GOT3 (cell line): ENCODE data around the gene GAS2L1.

Experiments
- DNase-seq: peaks from one replicate; lab custom pipeline; 2025; ENCODE audit warnings: mixed read lengths; lab: John Stamatoyannopoulos, UW

Gene GAS2L1

DNA sequence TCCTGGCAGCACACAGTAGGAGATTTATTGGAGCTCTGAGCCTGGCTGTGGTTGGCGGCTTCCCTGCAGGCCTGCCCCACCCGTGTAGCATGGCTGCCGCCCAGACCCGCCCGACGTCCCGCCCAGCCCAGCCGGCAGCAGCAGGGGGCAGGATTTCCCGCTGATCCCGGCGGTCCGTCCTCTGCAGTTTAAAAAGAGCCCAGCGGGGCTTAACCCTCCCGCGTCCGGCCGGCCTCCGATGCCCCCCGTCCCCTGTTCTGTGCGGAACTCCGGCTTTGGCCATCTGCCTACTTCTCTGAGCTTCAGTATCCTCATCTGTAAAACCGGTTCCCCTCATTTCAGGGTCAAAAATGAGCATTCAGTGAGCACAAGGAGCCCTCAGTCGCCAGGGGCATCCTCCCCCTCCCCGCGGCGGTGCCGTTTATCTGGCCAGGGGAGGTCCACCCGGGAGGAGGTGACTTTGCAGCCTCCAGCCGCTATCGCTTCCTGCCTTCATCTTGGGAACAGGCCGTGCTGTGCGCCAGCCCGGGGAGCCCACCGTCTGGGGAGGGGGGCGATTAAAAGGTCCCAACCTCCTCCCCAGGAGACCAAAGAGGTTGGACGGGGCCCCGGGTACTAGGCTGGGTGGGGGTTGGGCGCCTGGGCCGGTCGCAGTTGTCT lies at the start of gene GAS2L1:
TSS of gene GAS2L1 (plus strand) at position 476 of the 660 bp plus-strand sequence. CDS start 1,456 bp downstream, outside the sequence.
- DNase-seq: peak; percentile 25

DNA sequence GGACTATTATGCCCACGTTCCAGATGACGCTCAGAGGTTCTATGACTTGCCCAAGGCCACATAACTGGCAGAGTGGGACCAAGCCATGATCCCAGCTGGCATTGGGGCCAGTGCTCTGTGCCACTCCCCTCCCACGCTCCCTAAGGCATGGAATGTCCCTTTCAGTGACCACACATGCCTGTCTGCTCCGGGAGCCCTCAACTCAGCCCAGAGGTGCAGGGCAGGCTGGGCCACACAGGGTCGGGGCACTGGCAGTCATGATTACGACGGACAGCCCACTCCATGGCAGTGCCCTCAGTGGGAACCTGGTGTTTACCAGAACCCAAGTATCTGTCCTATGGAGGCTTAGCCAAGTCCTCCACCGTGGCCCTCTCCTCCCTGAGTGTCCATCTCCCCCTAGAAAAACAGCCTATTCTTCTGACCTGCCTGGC lies 48.7 kb upstream of the GAS2L1 start:
- DNase-seq: no peak

DNA sequence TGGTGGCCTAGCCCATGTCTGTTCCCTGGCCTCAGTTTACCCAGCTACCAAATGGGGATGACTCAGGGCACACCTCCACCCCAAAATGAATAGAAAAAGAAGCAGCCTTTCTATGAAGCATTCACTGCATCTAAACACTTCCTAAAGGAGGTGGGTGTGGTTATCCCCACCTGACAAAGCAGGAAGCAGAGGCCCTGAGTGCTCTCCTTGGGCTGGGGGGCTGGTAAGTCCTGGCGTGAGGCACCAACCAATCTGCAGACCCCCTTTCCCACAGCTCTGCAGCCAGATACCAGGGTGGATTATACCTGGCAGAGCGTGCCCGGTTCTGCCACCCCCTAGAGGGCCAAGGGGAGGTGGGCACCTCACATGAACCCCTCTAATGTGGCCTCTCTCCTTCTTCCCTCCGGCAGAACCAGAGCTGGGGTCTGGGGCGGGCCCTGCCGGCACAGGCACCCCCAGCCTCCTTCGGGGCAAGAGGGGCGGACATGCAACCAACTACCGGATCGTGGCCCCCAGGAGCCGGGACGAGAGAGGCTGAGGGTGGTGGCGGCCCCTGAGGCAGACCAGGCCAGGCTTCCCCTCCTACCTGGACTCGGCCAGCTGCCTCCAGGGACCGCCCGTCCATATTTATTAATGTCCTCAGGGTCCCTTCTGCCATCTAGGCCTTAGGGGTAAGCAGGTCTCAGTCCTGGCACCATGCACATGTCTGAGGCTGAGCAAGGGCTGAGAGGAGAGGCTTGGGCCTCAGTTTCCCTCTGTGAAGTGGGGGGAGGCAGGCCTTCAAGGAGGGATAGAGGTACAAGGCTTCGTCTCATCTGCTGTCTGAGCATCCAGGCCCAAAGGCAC lies 47.8 kb upstream of the GAS2L1 start:
- DNase-seq: no peak

DNA sequence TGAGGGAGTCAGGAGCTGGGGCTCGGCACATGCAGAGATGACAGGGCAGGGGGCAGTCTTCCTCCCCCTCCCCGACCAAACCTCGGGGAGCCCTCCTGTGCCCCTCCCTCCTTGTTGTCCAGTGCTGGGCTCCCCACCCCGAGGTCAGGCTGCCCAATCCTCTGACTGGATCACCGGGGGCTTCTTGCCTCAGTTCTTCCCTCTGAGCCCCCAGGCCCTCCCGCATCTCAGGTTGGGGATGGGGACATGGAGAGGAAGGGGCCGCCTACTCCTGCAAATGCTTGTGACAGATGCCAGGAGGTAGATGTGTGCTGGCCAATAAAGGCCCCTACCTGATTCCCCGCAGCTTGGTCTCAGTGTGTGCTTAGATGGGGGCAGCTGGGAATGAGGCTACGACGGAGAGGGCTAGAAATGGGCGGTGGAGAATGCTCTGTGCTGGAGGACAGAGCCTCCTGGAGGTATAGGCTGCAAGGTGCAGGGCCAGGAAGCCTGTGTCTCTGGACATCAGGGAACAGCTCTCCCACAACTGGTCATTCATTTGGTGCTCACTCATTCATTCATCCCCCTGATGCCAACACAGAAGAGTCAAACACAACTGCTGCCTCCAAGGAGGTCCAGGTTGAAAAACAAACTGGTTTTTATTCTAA lies 47.1 kb upstream of the GAS2L1 start:
- DNase-seq: no peak

DNA sequence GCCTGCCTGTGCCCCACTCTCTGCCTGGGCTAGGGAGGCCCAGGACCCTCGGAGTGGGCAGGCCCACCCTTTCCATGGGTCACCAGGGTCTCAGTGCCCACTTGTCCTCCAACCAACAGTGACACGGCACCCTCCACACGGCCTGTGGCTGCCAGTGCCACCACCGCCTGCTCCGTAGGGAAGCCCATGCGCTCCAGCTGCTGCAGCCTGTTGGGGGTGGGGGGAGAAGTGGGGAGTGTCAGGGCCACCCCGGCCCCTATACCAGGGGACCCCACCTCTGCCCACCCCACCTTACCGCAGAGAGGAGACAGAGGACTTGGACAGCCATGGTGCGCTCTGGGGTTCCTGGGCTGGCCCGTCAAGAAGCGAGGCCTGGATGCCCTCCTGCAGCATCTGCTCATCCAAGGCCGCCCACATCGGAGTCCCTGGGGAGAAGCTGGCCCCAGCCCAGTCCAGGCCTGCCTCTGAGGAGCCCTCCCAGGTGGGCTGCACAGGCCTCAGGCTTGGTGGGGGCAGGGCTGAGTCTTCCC lies 46.4 kb upstream of the GAS2L1 start:
- no peak for DNase-seq

DNA sequence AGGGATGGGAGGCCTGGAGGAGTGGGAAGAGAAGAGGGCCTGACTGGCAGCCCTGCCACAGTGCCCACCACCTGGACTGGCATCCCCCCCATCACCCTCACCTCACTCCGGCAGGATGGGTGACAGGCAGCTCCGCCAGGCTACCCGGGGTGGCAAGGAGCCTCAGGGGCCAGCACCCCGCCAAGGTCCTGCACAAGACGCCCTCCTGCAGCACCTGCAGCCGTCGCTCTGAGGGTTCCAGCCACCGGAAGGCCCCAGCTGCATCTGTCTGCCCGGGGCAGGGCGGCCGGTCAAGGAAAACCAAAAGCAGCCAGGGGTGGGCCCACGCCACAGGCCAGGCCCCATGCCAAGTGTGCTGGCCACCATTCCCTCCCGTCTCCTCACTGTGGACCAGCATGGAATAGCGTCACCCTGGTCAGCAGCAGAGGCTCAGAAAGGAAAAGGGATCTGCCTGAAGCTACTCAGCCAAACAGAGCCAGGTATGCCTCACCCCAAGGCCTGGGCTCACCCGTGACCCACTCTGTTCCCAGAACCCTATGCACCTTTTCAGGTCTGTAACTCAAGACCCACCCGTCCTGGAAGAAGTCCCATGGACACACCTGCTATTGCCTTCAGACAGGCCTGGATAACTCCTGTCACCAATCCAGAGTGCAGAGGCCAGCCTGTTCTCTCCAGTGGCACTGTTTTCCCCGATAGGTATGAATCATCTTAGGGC lies 45.7 kb upstream of the GAS2L1 start:
- DNase-seq: no peak

DNA sequence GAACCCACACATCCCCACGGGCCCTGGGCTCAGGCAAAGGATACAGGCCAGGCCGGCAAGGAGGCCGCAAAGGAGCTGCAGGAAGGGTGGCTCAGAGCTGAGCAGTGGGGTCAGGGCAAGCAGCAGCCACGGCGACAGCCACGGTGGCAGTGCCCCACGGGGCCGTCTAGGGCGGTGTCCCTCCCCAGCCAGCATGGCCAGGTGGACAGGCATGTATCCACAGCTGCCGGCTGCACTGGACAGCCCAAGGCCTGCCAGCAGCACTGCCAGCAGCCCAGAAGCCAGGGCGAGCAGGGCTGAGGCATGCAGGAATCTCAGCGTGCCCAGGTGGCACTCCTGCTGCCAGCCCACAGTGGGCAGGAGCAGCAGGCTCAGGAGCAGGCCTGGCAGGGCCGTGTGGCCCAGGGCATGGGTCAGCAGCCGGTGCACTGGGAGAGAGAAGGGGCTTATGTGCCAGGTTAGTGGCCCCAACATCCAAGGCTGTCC lies 42.6 kb upstream of the GAS2L1 start:
- no peak for DNase-seq

DNA sequence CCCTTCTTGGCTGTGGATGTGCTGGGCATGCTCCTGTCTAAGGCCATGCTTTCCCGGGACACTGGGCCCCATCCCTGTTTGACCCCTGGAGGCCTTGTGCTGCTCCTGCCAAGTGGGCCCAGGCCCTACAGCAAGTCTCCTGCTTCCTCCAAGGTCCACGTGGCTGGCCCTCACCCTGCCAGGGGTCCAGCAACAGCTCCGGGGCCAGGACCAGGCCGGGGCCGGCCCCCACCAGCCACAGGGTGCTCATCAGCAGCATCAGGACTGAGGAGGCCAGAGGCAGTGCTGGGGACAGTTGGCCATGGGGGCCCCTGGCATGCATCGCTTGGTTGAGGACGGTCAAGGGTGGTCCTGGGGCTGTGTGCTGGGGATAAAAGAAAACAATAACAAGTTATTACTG lies 41.1 kb upstream of the GAS2L1 start:
- DNase-seq: no peak

DNA sequence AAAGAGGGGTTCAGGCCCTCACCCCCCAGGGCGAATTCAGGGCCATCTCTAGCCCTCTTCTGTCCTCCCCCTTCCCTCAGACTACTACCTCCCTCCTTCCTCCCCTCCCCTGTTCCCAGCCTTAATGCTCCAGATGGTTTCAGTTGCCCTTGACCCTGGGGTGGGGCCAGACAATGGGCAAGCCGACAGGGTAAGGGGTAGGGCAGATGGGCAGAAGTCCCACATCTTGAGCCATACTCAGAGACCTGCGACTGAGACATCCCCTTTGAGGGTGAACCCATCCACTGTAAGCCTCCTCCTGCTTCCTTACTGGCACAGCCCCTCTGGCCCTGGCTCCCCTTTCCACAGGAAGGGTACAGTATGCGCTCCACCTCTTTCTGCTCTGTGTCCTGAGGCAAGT lies 40.5 kb upstream of the GAS2L1 start:
- no peak for DNase-seq

DNA sequence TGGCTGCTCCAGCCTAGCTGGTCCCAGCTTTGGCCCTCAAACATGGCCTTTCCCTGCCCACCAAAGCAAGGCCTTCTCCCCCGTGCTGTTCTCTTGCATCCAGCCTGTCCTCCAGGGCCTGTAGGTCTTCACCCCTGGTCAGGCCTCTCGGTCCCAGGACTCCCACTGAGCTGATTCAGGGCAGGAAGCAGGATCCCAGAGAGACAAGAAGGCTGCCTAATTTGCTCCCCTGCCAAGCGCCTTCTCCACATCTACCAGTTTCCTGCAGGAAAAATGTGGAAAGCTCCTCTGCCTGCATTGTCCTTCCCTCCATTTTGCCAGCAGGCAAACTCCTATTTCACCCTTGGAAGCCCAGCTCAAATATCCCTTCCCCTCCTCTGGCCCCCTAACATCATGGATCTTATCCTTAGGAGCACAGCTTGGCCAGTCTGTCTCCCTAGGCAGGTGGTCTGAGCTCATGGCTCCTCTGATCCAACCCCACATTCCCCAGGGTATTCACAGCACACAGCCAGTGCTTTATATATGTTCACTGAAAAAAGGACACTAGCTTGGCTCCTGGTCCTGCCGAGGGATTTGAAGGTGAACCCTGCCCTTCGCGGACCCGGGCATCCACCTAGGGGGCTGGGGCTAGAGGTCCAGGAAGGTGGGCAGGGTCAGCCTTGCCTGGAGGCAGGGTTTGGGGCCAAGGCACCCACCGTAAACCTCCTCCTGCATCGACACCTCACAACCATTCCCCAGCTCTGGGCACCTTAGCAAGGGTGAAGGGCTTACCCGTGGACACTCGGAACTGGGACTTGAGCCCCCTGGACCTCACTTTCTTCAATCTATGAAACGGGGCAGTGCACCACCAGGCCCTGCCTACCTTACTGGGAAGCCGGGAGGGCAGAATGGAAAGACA lies 39.6 kb upstream of the GAS2L1 start:
- DNase-seq: no peak

DNA sequence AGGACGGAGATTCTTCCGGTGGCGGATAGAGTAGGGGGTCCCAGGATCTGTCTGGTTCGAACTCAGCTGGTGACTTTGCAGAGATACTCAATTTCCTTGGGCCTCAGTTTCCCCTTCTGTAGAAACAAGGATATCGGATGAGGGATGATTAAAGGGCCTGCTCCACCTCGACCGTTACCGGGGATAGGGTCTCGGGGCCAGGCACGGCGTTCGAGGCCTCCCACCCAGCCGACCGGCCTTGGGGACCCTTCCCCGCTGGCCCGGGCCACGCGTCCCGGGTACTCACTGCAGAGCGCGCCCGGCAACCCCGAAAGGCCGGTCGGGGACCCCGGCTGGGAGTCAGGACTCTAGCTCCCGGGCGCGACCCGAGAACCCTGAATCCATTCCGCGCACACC lies 39.0 kb upstream of the GAS2L1 start:
- no peak for DNase-seq

DNA sequence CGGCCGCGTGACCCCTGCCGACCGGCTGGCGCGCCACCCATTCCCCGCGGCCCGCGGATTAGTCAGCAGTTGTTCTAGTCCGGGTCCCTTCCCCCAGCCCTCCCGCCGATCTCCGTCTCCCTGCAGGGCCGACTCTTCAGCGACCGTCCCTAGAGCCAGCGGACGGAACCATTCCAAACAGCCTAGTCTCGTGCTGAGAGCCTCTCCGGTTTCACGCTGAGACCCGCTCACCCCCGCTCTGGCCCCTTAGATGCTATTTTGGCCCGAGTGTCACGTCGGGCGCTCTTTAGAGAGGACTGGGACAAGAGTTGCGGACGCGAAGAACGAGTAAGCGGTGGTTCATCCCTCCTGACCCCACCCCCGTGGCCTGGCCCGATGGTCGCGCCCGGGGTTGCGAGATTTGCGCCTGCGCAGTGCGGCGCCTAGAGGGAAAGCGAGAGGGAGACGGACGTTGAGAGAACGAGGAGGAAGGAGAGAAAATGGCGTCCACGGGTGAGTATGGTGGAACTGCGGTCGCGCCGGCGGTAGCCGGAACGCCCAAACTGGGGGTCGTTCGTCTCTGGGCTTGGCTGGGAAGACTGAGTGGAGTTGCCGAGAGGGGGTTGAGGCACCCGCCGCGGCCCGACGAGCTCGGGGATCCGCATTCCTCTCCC lies 38.5 kb upstream of the GAS2L1 start, which contains the start of the genes EWSR1 and RHBDD3:
TSS of gene EWSR1 (plus strand) at position 411 of the 653 bp plus-strand sequence. CDS start at position 480, 69 bp downstream.
TSS of gene RHBDD3 (minus strand) at position 124 of the 653 bp plus-strand sequence. CDS start 2,355 bp downstream, outside the sequence.
- DNase-seq: peak; percentile 95

DNA sequence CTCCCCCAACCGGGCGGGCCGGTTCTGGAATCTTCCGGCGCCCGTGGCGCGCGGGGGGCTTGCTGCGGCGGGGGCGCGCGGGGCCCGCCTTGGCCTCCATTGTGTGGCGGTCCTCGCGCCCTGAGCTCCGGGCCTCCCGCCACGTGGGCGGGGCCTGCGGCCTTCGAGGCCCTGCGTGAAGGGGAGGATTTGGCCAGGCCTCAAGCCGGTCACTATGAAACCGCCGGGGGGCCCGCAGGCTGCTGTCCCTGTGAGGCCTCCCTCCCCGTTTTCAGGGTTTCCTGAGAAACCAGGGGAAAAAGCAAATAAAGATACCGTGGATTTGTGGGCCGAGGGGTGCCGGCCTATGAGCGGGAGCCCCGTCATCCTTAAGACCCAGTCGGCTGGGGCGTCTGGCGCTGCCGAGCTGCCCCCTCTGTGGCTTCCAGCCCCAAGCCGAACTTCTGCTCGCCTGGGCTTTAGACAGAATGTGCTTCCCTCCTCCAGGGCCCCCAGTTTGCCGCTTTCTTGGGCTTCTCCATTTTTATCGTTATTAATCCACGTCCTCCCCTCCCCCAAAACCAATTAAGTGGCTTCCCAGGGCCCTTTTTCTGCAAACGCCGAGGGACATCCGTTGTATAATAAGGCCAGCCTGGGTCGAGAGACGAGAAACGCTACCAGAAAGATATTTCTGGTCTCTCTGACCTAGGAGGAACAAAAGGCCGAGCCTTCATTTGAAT lies 37.8 kb upstream of the GAS2L1 start:
- no peak for DNase-seq

DNA sequence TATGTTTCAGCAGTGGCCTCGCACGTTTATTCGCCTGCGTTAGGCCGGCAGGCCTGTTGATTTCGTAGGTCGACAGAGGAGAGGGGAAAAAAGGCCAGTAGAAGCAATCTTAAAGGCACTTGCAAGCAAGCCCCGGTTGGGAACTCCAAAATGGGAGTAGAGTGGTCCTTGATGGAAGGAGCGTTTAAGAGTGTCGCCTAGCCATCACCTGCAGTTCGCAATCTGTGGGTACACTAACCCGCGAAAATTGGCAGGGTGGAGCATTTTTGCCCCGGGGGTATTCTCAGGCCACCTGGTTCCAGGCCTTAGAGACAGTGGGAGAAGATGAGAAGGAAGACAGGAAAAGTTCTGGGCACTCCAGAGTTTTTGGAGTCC lies 37.2 kb upstream of the GAS2L1 start:
- DNase-seq: no peak

DNA sequence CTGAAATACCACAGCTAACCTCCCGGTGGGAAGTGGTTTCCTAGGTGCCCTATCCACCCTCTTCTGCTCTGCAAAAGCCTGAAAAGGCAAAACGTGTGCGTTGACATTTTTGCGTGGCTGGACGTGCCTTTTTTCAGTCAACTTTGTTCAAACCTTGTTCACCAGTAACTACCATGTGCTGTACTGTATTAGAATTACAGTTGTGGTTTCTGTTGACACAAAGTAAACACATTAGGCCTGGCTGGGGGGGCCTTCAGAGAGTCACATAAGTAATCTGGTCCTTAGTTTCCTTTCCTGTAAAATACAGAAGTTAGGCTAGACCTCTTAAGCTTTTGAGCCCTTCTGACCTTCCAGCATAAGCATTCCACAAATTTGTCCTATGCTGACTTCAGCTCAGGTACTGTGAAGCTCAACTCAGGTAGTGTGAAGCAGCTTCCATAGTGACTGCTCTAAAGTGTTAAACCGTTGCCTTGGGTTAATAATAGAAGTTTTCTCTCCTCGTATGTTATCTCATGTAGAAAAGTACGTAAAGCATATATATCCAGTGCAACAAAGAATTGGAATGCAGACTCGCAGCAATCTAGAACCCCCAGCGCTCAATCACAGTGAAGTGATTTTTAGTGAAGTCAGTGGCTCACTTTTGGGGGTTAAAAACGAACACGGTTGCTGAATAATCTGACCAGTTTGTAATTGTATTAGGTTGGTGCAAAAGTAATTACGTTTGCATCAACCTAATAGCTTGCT lies 36.5 kb upstream of the GAS2L1 start:
- no peak for DNase-seq

DNA sequence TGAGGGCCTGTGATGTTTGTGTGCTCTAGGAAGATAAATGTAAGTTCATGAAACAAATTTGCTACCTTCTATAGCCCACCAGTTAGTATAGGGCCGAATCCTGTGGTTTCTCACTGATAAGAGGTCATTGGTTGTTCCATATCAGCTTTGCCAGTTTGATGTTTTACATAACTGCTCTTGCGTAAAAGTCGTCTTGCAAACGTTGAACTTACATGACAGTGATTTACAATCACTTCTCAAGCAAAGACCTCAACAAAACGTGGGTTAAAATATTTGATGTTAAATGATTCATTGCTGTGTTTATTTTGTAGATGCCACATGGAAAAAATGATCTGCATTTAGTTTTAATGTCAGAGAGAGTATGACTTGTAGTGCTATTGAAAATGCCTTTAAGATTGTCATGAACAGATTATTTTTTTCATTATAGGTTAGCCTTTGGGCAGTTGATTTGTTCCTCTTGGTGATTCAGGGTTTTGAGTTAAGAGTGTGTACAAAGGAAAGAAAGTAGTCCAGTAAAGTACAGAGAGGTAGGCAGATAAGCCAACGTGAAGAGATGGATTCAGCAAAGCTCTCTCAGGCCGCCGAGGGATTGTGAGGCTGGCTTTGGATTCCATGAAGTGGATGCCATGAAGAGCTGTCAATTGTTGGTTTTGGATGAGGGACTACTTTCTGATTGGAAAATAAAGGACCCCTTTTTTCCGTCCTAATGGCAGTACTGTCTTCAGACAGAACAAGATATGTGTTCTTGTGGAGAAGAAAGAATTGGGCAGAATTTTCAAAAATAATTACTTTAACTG lies 35.8 kb upstream of the GAS2L1 start:
- DNase-seq: no peak

DNA sequence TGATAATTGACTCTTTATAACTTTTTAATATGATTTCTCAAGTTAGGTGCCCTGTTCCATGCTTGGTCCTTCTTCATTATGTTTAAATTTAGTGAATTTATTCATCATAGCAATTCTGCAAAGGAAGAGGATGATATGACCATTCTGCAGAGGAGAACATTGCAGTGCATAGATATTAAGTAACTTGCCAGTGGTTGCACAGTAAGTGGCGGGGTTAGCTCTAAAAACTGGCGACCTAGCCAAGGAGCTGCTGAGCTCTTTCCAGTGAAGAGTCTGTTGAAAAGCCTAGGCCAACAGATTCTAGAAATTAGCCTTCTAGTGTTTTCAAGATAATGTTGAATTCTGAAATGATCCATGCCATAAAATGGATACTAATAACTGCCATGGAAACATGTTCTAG lies 33.8 kb upstream of the GAS2L1 start:
- DNase-seq: no peak

DNA sequence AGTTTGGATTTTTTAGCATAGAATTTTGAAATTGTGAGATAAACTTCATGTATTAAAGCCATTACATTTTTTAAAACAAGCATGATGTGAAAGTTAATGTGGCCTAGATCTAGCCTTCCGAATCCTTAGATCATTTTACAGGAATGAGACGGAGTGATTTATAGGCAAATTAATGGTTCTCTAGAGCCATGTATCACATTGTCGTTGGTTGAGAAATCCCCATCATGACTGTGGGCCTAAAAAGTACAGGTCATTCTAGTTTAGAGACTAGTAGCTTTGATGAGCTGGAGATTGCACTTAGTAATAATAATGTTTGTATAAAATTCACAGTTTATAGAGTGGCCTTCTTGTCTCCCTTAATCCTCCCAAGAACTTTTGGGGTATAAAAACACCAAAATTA lies 31.3 kb upstream of the GAS2L1 start:
- no peak for DNase-seq
